GM12892 (cell line): ENCODE measurements around the gene BET1.

Experiments
- POLR2AphosphoS5 ChIP-seq: IDR thresholded peaks from 2 replicates; pipeline ENCODE4 v1.6.1; 2011; ENCODE audit warnings: low read depth, low read length, control low read depth
- TAF1 ChIP-seq: IDR thresholded peaks from 2 replicates; pipeline ENCODE4 v1.6.1; 2011; ENCODE audit warnings: low read depth, mild to moderate bottlenecking, control low read depth, low read length, borderline replicate concordance

DNA sequence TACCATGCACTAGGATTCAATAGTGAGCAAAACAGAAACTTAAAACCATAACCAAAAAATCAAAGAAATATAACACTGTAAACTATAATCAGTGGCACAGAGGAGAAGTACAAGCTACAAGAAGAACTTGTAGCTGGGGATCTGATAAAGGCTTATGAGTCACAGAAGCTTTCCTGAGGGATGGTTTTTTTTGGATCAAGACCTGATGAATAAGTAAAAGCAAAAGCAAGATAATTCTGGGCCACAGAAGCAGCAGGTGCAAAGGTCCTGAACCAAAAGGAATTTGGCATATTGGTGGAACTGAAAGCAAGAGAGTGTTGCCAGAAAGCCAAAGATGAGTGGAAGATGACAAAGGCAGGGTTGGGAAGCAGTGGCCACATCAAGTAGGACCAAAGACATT, 37.4 kb upstream of the BET1 start:
- TF ChIP-seq TAF1, result no peak
- no peak for TF ChIP-seq POLR2AphosphoS5
